Fibroblast of lung (primary cell): Measurements from ENCODE around the gene FCHO2. TPM values are rescaled to one million over a fixed set of nuclear protein-coding genes. Genes with fewer than 3 reads are reported as not detected.
A peak's percentile ranks its signal among the peaks of the same experiment; 100 is the strongest.

Experiments
- DNase-seq, 2 donors: peaks; one replicate each; pipeline versions ENCODE4 v3.0.0 to v3.0.0-alpha.2; 2010; ENCODE audit warnings: low read depth in 2 of 2
- H2AFZ ChIP-seq: 2 replicates; pipeline ENCODE4 v1.5.1; 2012; ENCODE audit warnings: low read length, control low read depth, inconsistent platforms
- H3K27ac ChIP-seq: 2 replicates; pipeline ENCODE4 v1.5.1; 2011; ENCODE audit warnings: low read length, control low read depth; ENCODE audit not compliant: insufficient read depth
- H3K27me3 ChIP-seq: 2 replicates; pipeline ENCODE4 v1.5.1; 2011; ENCODE audit warnings: mild to moderate bottlenecking, low read length; ENCODE audit not compliant: control insufficient read depth, insufficient read depth
- H3K36me3 ChIP-seq: 2 replicates; pipeline ENCODE4 v1.5.1; 2011; ENCODE audit warnings: low read length; ENCODE audit not compliant: control insufficient read depth, insufficient read depth
- H3K4me1 ChIP-seq: 2 replicates; pipeline ENCODE4 v1.5.1; 2011; ENCODE audit warnings: low read length; ENCODE audit not compliant: control insufficient read depth, insufficient read depth; ENCODE audit errors: extremely low read depth
- H3K4me2 ChIP-seq: 2 replicates; pipeline ENCODE4 v1.5.1; 2011; ENCODE audit warnings: low read length, control low read depth; ENCODE audit not compliant: insufficient read depth; ENCODE audit errors: extremely low read depth
- H3K4me3 ChIP-seq, 4 experiments: fragments of 200-600 bp in 1 of 4; sonication (generic) in 1 of 4; replicated peaks in 1 of 4; 2 replicates each; pipeline ENCODE4 v1.5.1; 2011 to 2016; ENCODE audit warnings: low read length in 4 of 4, low read depth in 3 of 4, mild to moderate bottlenecking in 3 of 4, control low read depth in 2 of 4, inconsistent platforms in 1 of 4, mixed read lengths in 1 of 4; ENCODE audit not compliant: insufficient read depth in 1 of 4; ENCODE audit errors: control extremely low read depth in 1 of 4
- H3K79me2 ChIP-seq: 2 replicates; pipeline ENCODE4 v1.5.1; 2012; ENCODE audit warnings: mild to moderate bottlenecking, low read length, inconsistent platforms; ENCODE audit not compliant: control insufficient read depth, insufficient read depth
- H3K9ac ChIP-seq: 2 replicates; pipeline ENCODE4 v1.5.1; 2011; ENCODE audit warnings: mild to moderate bottlenecking, low read length, control low read depth; ENCODE audit not compliant: insufficient read depth
- H3K9me3 ChIP-seq: 2 replicates; pipeline ENCODE4 v1.5.1; 2012; ENCODE audit warnings: low read depth, low read length; ENCODE audit not compliant: control insufficient read depth, insufficient read depth
- H4K20me1 ChIP-seq: 2 replicates; pipeline ENCODE4 v1.5.1; 2011; ENCODE audit warnings: low read length; ENCODE audit not compliant: control insufficient read depth, insufficient read depth; ENCODE audit errors: extremely low read depth
- CTCF ChIP-seq, 2 donors: IDR thresholded peaks in 1 of 2; conservative IDR thresholded peaks in 1 of 2; 1 replicate in 1 of 2; 2 replicates in 1 of 2; pipeline ENCODE4 v1.5.1; 2011 to 2012; ENCODE audit warnings: low read length in 2 of 2, control low read depth in 1 of 2, inconsistent platforms in 1 of 2, low read depth in 1 of 2, mild to moderate bottlenecking in 1 of 2
- EZH2 ChIP-seq: IDR thresholded peaks from 2 replicates; pipeline ENCODE4 v1.5.1; 2012; ENCODE audit warnings: low read length, control low read depth, mild to moderate bottlenecking; ENCODE audit errors: missing control alignments
- polyA plus RNA-seq, 2 donors: library from polyadenylated mRNA; depleted of rRNA in 1 of 2; stranded (reverse) in 1 of 2; unstranded in 1 of 2; fragments of >200 nt; gene quantifications; 2 replicates each; pipeline ENCODE4 v1.2.1, GENCODE V29; 2011 to 2012; ENCODE audit warnings: missing spikeins in 1 of 2
- total RNA-seq: library from RNA; depleted of rRNA; stranded (reverse); fragments of >200 nt; gene quantifications from 2 replicates; pipeline ENCODE4 v1.2.1, GENCODE V29; 2014

Gene FCHO2
- total and polyA plus RNA-seq, 2 donors (not counting 1 experiment from before 2014, with no cell fraction given): 11.3 to 19.2 TPM

GRCh38 chr5:72947498-72947897, 8.3 kb upstream of the FCHO2 start:
- Histone ChIP-seq H3K36me3 (no peaks in the 10 kb centered on the region), H4K20me1 (no peaks in the 10 kb centered on the region), H3K4me3 (no peak overlapping the region), H3K27ac (no peak overlapping the region), H3K4me1 (peaks cover 10% of the 10 kb centered on the region), H3K9ac (no peak overlapping the region), H3K4me2 (no peak overlapping the region), H2AFZ (no peak overlapping the region), H3K27me3 (no peaks in the 10 kb centered on the region), H3K79me2 (no peaks in the 10 kb centered on the region), H3K9me3 (no peaks in the 10 kb centered on the region)
- no peak for DNase-seq
- TF ChIP-seq CTCF (conservative IDR thresholded peaks at IDR 0.05 in 1 of 2, IDR thresholded peaks at IDR 0.05 in 1 of 2; ENCODE audit: low read depth in 1 of 2, low read length in 2 of 2): no peak
- no peak for TF ChIP-seq EZH2

GRCh38 chr5:72949481-72949880, 6.4 kb upstream of the FCHO2 start:
- Histone ChIP-seq H3K4me2 (no peak overlapping the region), H3K36me3 (no peaks in the 10 kb centered on the region)
- DNase-seq: no peak

GRCh38 chr5:72951671-72952468, 4.0 kb upstream of the FCHO2 start:
- Histone ChIP-seq H3K4me2 (peak overlapping the region; percentile 39), H2AFZ (peak overlapping the region; percentile 45), H3K9me3 (no peaks in the 10 kb centered on the region), H3K27me3 (no peaks in the 10 kb centered on the region), H3K36me3 (no peaks in the 10 kb centered on the region), H3K79me2 (peaks cover 5% of the 10 kb centered on the region), H3K27ac (no peak overlapping the region), H4K20me1 (no peaks in the 10 kb centered on the region), H3K4me1 (peaks cover 11% of the 10 kb centered on the region), H3K4me3 (no peak overlapping the region), H3K9ac (no peak overlapping the region)
- no peak for TF ChIP-seq CTCF (conservative IDR thresholded peaks at IDR 0.05 in 1 of 2, IDR thresholded peaks at IDR 0.05 in 1 of 2; ENCODE audit: low read depth in 1 of 2, low read length in 2 of 2)
- TF ChIP-seq EZH2: no peak
- DNase-seq: peak; percentile 73 to 74

More at GRCh38 chr5:72949481-72949880, 6.4 kb upstream of the FCHO2 start:
- TF ChIP-seq CTCF (conservative IDR thresholded peaks at IDR 0.05 in 1 of 2, IDR thresholded peaks at IDR 0.05 in 1 of 2; ENCODE audit: low read depth in 1 of 2, low read length in 2 of 2) (no peak), EZH2 (no peak)
- no peak overlapping the region for H2AFZ ChIP-seq
- H3K27me3 ChIP-seq: no peaks in the 10 kb centered on the region
- H3K9ac ChIP-seq: no peak overlapping the region
- H3K4me3 ChIP-seq: no peak overlapping the region
- H3K27ac ChIP-seq: no peak overlapping the region
- H3K9me3 ChIP-seq: no peaks in the 10 kb centered on the region
- H3K79me2 ChIP-seq: no peaks in the 10 kb centered on the region
- H3K4me1 ChIP-seq: peaks cover 10% of the 10 kb centered on the region
- no peaks in the 10 kb centered on the region for H4K20me1 ChIP-seq
